HG03097 (cell line): ENCODE measurements around the gene COBL.

Experiments used
- ATAC-seq: cut with Tn5 transposase; IDR thresholded peaks from one replicate; pipeline ENCODE4 v1.9.1; 2021; ENCODE audit not compliant: unreplicated experiment, low FRiP score

The COBL gene

DNA sequence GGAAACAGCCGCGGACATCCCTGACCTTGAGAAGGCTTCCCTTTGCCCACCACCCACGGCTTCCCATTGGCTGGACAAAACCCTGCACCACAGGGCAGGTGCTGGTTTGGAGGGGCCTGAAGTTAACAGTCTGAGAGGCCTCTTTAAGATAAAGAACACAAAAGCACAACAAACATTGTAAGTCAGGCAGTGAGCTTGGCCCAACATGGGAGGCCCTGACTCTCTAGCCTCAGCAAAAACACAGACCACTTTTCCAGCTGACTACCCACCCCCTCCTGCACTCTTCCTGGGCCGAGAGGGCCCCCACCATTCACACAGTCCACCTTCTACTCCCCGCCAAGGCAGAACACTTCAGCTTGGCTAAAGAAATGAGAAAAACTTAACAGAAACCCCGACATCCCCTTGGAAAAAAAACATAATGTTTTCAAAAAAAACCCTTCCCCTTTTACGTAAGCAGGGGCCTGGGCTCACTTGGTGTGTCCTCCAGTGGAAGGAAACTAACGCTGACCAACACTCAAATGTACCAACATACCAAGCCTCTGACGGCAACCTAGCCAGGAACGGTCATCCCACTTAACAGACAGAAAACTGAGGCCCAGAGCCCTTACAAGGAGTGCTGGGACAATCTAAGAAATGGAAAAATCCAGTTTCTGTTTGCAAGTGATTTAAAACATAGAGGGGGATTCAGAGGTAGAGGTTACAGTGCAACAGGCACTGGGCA lies 80.9 kb downstream of the COBL start:
- ATAC-seq, result no peak

DNA sequence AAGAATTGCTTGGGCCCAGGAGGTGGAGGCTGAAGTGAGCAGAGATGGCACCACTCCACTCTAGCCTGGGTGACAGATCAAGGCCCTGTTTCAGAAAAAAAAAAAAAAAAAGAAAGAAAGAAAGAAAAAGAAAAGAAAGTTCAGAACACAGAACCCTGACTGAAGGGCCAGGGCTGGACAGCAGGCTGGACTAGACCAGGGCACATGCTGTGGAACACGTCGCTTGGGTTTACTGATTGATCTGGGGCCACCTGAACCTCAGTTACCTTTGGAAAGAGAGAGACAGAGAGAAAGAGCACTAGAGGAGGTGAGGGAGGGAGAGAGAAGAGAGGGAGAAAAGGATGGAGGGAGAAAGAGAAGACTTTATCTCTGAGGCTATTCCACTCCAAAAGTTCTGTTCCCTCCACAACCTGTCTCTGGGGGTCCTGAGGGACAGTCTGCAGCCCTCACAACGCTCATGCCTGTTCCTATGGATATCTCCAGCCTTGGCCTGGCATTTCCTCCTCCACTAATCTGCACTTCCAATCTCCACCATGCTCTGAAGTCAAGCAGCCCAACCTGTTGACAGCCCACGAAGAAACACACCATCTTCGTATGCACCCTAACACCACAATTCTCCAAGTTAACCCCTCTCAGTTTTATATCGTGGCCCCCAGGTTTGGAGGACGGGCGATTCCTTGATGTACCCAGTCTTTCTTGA lies 81.8 kb downstream of the COBL start:
- ATAC-seq, result no peak

DNA sequence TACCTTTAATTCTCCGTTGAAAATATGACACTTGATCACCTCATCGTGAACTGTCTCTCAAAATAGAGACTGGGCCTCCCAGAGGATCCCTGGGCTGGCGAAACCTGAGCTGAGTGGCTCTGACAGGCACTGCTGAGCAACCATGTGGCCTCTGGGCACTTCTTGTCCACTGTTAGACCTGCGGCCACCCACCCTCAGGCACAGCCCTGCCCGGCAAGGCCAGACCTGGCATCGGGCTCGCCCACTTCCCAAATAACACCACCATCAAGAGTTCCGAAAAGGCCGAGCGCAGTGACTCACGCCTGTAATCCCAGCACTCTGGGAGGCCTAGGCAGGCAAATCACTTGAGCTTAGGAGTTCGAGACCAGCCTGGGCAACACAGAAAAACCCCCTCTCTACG lies 82.5 kb downstream of the COBL start:
- ATAC-seq, result no peak

DNA sequence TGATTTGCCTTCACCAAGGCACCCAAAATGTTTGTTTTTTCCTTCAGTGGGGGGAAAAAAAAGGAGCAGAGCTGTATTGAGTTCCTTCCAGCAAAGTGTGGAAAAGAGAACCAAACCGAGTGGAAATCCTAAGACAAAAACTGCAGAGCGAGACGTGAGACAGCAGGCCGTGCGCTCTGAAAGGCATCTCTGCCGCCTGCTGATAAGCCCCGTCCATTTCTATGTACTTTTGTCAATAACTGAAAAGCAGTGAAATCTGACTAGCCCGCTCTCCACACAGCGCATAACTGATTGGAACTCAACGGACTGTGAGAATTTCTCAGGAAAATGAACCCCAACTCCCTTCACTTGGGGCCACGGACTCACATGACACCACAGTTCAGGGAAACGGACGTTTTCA lies 83.2 kb downstream of the COBL start:
- ATAC-seq, result no peak

DNA sequence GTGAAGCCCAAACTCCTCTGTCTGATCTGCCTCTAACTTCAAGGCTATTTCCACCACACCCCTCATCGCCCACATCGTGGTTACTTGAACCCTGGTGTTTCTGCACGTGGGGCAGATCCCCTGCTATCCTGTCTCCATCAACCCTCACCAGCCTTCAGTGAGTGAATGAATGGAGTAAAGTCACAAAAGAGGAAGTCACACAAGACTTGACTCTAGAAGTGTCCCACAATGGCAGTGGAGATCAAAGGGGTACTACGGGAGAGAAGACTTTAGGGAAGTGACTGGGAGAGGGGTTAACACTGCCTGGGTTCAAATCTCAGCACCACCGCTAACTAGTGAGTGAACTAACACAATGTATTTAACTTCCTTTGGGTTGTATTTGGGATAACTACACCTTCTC lies 85.9 kb downstream of the COBL start:
- no peak for ATAC-seq

DNA sequence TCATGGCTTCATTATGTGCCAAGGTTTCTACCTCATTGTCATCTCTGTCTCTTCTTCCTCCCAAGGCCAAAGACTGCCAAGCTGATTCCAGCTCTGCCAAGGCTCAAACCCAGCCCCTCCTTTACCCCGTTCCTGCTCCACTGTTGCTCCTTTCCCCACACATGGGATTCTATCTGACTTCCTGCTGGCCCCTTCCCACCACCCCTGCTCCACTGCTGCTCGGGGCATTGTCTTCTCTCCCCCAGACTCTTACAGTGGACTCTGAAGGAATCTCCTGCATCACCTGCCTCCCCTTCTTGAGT lies 86.3 kb downstream of the COBL start:
- ATAC-seq, result no peak

DNA sequence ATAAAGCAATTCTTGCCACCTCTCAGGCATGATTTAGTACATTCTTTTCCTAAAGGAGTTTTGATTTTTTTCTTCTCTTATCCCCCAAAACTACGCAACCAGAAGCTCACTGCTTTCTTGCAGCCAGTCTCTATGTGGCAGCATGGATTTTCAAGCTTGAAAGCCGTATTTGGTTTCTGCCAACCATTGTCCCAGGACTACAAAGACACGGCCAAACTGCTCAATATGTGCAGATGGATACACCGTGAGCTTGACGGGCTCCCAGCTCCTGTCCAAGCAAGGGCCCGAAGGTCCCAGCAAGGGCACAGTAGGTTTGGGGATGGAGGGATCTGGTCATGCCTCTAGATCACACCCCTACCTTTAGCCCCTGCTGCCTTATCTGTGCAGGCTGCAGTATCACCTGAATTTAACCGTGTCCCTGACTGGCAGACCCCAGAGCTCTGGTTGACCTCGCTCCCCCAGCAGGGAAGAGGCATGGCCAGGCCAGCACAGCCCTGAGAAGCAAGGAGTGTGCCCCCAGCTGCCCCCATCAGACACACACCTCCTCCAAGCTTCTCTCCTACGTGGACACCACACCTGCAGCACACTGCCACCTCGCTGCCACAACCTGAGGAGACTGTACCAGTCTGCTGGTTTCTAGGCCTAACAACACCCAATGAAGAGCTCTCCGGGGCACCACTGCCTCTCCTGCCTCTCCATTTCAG lies 86.8 kb downstream of the COBL start:
- ATAC-seq, result no peak

DNA sequence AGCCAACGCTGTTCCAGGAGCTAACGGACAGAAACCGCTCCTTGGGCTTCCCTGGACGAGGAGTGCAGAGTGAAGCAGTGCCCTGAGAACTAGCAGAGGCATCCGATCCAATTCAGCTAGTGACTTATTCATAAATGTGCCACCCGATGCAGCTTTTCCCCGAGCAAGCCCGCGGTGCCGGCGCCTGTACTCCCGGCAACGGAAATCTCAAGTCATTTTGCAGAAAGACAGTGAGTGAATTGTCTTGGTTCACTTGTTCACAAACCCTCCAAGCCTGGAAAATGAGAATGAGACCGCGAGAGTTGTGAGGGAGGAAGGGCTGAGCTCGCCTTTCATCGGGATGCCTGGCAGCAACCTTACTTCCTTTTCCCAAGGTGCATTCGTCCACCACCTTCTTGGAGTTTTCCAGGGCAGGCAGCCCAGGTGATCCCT lies 87.5 kb downstream of the COBL start:
- ATAC-seq, result no peak

DNA sequence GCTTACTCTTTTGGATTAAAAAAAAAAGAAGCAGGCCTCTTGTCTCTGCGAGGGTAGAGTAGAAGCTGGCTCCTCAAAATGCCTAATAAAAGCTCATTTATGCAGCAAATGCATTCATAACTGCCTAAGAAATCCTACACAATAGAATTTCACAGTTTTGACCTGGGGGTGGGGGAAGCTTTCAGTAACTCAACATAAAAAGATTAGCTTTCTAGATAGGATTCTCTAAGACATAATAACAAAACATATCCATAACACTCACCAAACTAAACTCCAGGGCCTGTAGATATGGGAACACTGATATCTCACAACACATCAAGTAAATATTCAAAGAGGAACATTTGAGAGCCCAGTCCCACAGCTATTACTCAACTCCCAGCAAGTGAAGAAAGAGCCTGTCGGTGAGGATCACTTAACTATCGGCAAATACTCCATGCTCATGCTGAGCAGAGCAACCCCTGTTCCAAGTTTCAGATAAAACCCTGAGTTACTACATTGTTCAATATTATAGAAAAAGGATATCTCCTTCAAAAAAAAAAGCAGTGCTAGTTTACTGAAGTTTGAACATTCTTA lies 88.1 kb downstream of the COBL start:
- no peak for ATAC-seq

DNA sequence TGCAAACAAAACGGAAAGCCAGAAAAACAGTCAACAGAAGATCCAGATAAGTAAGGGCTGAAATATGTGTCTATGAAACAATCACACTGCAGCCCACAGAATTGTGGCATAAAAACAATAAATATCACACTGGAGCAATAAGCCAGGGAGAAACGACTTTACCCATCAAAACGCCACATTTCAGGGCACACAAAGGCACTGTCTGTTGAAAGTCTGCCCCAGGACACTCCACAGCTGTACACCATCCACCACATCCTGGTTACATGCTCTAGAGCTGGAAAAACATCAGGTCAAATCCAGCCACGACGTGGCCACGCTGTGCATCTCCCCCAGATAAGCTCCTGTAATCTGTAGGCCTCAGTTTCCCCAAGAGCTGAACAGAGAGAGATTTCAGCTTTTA lies 88.7 kb downstream of the COBL start:
- ATAC-seq, result no peak

DNA sequence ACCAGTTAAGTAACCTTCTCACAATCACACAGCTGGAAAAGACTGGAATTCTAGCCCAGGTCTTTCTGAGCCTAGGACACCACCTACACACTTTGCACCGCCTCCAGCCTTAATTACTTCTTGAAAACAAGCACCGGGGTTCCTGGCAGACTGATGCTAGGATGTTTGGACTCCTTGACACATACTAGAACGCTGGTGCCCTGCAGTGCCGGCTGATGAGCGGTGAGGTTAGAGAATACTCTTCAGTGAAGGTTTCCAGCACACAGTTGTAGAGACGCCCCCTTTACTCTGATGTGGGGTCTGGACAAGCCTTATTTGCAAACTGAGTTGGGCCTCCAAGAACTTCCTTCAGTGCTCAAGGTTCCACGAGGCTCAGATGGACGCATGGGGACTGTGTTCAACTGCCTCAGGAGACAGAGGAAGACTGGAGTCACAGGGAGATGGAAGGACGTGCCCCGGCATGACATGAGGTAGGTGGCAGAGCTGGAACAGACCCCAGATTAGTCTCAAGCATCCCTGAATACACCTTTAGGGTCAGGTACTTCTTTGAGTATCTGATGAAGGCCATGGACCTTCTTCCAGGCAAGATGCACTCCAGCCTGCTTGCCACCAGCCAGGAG lies 89.6 kb downstream of the COBL start:
- ATAC-seq, result no peak

DNA sequence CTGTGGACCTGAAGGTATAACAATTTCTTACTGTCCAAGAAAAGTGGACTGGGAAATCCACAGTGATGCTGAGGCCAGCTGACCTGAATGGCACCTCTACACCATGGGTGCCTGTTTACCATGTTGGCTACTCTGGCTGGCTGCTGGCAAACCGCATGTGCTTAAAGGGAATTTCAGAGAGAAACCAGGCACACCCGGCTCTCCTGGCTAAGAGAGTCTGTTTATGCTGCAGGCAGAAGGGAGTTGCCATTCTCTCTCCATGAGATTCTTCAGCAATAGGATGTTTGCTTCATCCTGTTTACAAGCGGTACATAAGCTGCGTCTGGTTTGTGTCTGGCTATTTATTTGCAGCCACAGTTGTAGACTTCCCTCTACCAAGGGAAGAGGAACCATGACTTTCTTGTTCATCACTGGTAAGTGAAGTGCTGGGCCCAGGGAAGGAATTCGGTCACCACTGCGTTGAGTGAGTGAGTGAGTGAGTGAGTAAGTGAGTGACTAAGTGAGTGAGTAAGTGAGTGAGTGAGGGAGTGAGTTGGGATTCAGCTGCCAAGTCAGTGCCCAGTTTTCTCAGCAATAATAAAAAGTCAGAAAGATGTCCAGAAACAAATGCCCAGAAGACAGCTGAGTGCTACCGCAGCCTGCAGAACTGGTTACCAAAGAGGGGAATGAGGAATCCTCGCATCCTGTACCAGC lies 90.4 kb downstream of the COBL start:
- ATAC-seq, result no peak

DNA sequence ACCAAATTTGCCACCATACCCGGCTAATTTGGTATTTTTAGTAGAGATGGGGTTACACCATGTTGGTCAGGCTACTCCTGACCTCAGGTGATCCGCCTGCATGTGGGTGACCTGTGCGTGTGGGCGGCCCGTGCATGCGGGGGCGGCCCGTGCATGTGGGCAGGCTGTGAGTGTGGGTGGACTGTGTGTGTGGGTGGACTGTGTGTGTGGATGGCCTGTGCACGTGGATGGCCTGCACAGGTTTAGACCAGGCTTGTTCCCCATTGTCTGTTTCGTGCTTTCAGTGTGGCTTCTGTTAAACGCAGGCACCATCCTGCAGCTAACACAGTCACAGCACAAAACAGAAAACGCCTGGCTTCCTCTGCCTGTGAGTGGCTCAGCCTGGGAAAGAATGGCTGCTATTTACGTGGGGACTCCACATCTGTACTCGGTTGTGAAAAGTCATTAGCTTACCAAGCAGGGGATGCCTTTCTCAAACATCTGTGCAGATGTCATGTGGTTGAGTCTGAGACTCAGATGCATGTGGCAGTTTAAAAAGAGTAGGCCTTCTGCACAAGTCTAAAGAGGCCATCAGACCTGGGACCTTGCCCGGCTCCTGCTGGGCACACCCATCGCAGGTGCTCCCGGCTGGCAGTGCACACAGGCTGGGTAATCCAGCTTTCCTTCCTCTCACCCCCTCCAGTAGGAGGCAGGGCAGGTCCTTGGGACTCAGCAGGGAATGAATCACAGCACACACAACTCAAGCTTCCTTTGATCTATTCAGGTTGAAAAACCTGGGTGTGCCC lies 91.6 kb downstream of the COBL start:
- ATAC-seq, result no peak

DNA sequence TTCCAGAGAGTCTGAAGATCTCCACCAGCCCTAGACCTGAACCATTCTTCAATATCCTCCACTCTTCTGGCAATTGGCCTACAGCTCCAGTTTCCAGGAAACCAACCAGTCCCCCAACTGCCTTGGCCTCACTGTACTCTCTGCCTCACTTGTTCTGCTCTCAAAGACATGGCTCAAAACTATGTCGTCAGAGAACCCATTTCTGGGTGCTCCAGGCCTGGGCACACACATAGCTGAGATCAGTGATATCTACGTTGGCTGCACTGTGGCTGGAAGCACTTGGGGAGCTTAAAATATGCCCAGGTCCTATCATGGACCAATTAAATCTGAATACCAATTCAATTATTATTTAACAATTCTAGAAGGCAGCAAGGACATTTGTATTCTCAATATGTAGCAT lies 93.1 kb downstream of the COBL start:
- ATAC-seq, result no peak

DNA sequence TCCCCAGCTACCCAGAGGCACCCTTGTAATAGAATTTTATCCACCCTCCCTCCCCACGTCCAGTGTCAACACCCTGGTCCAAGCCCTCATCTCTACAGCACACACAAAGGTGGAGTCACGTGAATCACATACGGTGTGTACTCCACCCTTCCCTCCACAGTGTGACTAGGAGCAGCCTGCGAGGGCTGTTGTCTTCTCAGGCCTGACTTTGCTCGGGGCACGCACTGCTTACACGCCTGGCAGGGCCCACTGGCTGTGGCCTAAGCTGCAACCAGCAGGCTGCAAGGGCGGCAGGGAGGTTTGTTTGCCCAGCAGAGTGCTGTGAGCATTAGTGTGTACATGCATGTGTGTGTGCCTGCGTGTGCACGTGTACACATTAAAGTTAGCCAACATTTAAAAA lies 93.7 kb downstream of the COBL start:
- no peak for ATAC-seq

DNA sequence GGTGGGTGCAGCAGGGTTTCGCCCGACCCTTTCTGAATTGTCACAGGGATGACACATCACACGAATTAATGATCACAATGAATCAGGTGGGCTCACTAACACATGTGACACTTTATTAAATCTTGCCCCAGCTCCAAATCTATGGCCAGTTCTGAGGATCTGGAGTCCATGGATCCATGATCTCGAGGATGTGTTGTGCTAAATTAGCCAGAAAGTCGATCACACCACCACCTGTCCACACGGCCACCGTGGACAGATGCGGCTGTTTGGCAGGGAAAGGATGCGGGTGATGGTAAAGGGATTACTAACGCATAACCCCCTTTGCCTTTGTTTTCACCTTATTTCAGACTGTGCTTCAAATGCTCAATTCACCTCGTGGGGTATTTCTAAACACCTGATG lies 96.4 kb downstream of the COBL start:
- ATAC-seq, result no peak

DNA sequence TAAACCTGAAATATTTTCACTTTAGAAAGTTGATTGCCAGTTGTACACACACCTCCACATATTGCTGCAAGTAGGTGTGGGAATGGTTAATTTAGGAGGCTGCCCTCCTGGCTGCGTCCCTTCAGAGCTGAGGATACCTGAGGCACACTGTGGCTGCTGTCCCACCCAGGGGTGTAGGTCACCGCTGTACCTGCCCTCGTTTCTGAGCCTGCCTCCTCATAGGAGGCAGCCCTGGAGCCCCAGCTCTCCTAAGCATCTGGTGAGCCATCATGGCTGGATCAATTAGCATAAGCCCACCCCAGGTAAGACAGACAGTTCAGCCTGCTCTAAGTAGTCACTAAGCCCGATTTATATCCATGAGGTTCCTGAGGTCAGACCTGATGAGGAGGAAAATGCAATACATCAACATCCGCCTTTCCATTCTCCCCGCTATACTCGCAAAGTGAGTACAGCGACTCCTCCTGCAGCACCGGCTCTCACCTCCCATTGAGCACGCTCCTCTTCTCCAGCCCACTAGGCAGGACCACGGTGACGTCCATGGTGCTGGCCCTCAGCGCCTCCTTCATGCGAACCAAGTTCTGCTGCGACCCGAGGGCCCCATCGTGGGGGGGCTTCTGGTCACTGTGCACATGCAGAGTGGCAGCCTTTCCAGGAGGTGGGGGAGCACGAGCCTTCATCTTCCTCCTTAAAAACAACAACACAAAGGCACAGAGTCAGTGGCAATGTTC lies 97.2 kb downstream of the COBL start:
- no peak for ATAC-seq

DNA sequence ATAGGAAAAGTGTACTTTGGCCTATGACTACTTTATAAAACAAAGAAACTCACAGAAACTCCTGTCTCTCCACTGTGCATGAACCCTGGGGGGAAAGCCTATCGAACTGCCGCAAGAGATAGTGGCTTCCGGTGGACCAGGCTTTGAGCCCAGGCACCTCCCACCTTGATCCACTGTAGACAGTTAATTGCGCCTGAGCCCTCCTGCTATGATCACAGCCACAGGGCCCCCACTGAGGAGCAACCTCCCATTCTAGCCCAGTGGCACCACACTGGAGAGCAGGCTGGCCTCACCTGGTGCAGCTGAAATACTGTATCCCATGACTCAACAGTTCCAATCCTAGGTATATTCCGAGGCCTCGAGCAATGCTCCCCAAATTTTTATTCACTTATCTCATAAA lies 98.8 kb downstream of the COBL start:
- no peak for ATAC-seq

DNA sequence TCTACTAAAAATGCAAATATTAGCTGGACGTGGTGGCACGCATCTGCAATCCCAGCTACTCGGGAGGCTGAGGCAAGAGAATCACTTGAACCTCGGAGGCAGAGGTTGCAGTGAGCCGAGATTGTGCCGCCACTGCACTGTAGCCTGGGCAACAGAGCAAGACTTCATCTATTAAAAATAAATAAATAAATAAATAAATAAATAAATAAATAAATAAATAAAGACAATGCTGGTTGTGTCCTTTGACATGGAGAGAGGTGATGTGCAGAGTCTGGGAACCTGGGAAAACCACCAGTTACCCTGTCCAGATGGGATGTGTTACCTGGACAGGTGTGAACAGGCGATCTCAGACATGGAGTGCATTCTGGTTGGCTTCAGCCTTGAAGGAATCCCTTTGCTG lies 102.5 kb downstream of the COBL start:
- no peak for ATAC-seq
